B cell (primary cell): ENCODE measurements around the gene GRID2.

Experiments used
- CTCF ChIP-seq: fragments of 200-600 bp; IDR thresholded peaks from one replicate; pipeline ENCODE4 v1.8.0; 2022; ENCODE audit warnings: antibody characterized with exemption, mild to moderate bottlenecking
- EZH2 ChIP-seq: IDR thresholded peaks from 2 replicates; pipeline ENCODE4 v1.6.1; 2012; ENCODE audit warnings: borderline replicate concordance, low read depth, mild to moderate bottlenecking, moderate library complexity, low read length; ENCODE audit not compliant: insufficient read depth, poor library complexity, severe bottlenecking

DNA sequence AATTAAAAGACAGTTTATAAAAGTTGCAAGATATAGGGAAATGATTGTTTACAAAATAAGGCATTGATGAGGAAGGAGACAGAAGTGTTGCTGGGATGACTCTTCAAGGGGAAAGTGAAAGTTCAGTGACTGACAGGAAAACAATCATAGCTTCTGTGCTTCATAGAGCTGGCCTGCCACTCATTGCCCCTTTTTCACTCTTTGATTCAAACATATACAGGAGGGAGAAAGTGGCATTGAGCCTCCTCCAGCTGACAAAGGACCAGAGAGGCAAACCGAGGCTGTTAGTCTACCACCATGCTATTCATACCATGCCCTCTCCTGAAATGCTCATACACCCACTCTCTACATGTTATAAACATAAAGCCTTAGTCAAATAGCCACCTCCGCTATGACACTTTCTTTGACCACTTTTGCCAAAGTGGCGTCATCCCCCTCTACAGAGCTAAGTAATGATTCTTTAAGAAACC is 1445.6 kb downstream of the GRID2 start:
- no peak for TF ChIP-seq CTCF
- no peak for TF ChIP-seq EZH2
